Suprapubic skin (tissue), 4 donors: Measurements from ENCODE around the gene KANSL1. TPM values are rescaled to one million over a fixed set of nuclear protein-coding genes. Genes with fewer than 3 reads are reported as not detected.

Experiments used
- DNase-seq, 2 donors: peaks; one replicate each; pipeline ENCODE4 v3.0.0-alpha.2; 2019; ENCODE audit warnings: low spot score in 2 of 2
- H3K27ac ChIP-seq: fragments of 200-600 bp; sonication (generic); one replicate; pipeline ENCODE4 v1.5.1; 2019
- H3K27me3 ChIP-seq: fragments of 200-600 bp; sonication (generic); one replicate; pipeline ENCODE4 v1.5.1; 2019
- H3K36me3 ChIP-seq: fragments of 200-600 bp; sonication (generic); one replicate; pipeline ENCODE4 v1.5.1; 2019
- H3K4me1 ChIP-seq: fragments of 200-600 bp; sonication (generic); one replicate; pipeline ENCODE4 v1.5.1; 2019
- H3K4me3 ChIP-seq: fragments of 200-600 bp; sonication (generic); one replicate; pipeline ENCODE4 v1.5.1; 2019; ENCODE audit warnings: mild to moderate bottlenecking
- H3K9me3 ChIP-seq: fragments of 200-600 bp; sonication (generic); one replicate; pipeline ENCODE4 v1.5.1; 2019
- CTCF ChIP-seq, 2 donors: fragments of 200-600 bp in 1 of 2; fragments of 450-650 bp in 1 of 2; sonication (generic) in 1 of 2; IDR thresholded peaks; one replicate each; pipeline ENCODE4 v1.5.1; 2016 to 2019; ENCODE audit warnings: antibody characterized with exemption in 2 of 2, mild to moderate bottlenecking in 1 of 2, moderate library complexity in 1 of 2
- EP300 ChIP-seq: sonication (generic); formaldehyde crosslinking; IDR thresholded peaks from one replicate; pipeline ENCODE4 v1.6.1; 2017; ENCODE audit warnings: antibody characterized with exemption
- POLR2A ChIP-seq, 2 donors: fragments of 450-650 bp; IDR thresholded peaks; one replicate each; pipeline ENCODE4 v1.6.1; 2017; ENCODE audit warnings: antibody characterized with exemption in 2 of 2, mild to moderate bottlenecking in 2 of 2, moderate library complexity in 2 of 2
- POLR2AphosphoS5 ChIP-seq, 3 donors: sonication (generic); formaldehyde crosslinking; IDR thresholded peaks; one replicate each; pipeline ENCODE4 v1.6.1; 2017; ENCODE audit warnings: antibody characterized with exemption in 3 of 3
- WGBS: methylation state at CpG from one replicate; pipeline ENCODE4 v1.1.5; 2018; 5-methylcytosine and 5-hydroxymethylcytosine counted together
- total RNA-seq, 4 donors: library from RNA; depleted of rRNA; stranded (reverse); fragments of >200 nt; gene quantifications; one replicate each; pipeline ENCODE4 v1.1.0, GENCODE V29; 2016

The KANSL1 gene
- total RNA-seq, 4 donors from 2014 or later: 68.2 to 187 (median 79.0) TPM

- Histone ChIP-seq H3K9me3 (no peaks in the 10 kb centered on the region), H3K4me1 (peaks cover 11% of the 10 kb centered on the region), H3K27ac (no peak overlapping the region), H3K36me3 (no peaks in the 10 kb centered on the region), H3K4me3 (no peak overlapping the region), H3K27me3 (no peaks in the 10 kb centered on the region)
- TF ChIP-seq EP300 (no peak), CTCF (IDR thresholded peaks at IDR 0.05) (no peak), POLR2A (IDR thresholded peaks at IDR 0.05) (no peak), POLR2AphosphoS5 (IDR thresholded peaks at IDR 0.05) (no peak)
- WGBS: 60% methylated on average over 9 of the region's 9 CpGs
- no peak for DNase-seq
Measured at GRCh38 chr17:46013502-46014165, 179.6 kb downstream of the KANSL1 start.

- Histone ChIP-seq H3K36me3 (no peaks in the 10 kb centered on the region), H3K4me1 (peaks cover 11% of the 10 kb centered on the region), H3K27me3 (no peaks in the 10 kb centered on the region), H3K4me3 (no peak overlapping the region), H3K9me3 (no peaks in the 10 kb centered on the region), H3K27ac (no peak overlapping the region)
- TF ChIP-seq POLR2AphosphoS5 (IDR thresholded peaks at IDR 0.05): no peak
- TF ChIP-seq CTCF (IDR thresholded peaks at IDR 0.05): no peak
- no peak for TF ChIP-seq POLR2A (IDR thresholded peaks at IDR 0.05)
- TF ChIP-seq EP300: no peak
- 80% methylated on average over 2 of the region's 7 CpGs for WGBS
- no peak for DNase-seq
Measured at GRCh38 chr17:46013127-46013501, 180.1 kb downstream of the KANSL1 start.

GRCh38 chr17:46012506-46013079 is 180.6 kb downstream of the KANSL1 start:
- H3K27ac ChIP-seq: no peak overlapping the region
- no peaks in the 10 kb centered on the region for H3K9me3 ChIP-seq
- H3K4me3 ChIP-seq: no peak overlapping the region
- TF ChIP-seq POLR2A (IDR thresholded peaks at IDR 0.05): no peak
- TF ChIP-seq POLR2AphosphoS5 (IDR thresholded peaks at IDR 0.05): no peak
- TF ChIP-seq CTCF (IDR thresholded peaks at IDR 0.05): no peak
- no peak for TF ChIP-seq EP300
- no peaks in the 10 kb centered on the region for H3K27me3 ChIP-seq
- DNase-seq: no peak
- no peaks in the 10 kb centered on the region for H3K36me3 ChIP-seq
- H3K4me1 ChIP-seq: peaks cover 11% of the 10 kb centered on the region
- 87% methylated on average over 11 of the region's 11 CpGs for WGBS

GRCh38 chr17:46011711-46012505 is 181.3 kb downstream of the KANSL1 start:
- no peak for TF ChIP-seq POLR2AphosphoS5 (IDR thresholded peaks at IDR 0.05)
- TF ChIP-seq EP300: no peak
- no peak for TF ChIP-seq POLR2A (IDR thresholded peaks at IDR 0.05)
- no peak for TF ChIP-seq CTCF (IDR thresholded peaks at IDR 0.05)
- Histone ChIP-seq H3K4me1 (peaks cover 11% of the 10 kb centered on the region), H3K27me3 (no peaks in the 10 kb centered on the region), H3K27ac (no peak overlapping the region), H3K36me3 (no peaks in the 10 kb centered on the region), H3K4me3 (no peak overlapping the region), H3K9me3 (no peaks in the 10 kb centered on the region)
- no peak for DNase-seq
- 89% methylated on average over 9 of the region's 28 CpGs for WGBS

- Histone ChIP-seq H3K4me1 (peaks cover 11% of the 10 kb centered on the region), H3K9me3 (no peaks in the 10 kb centered on the region), H3K27me3 (no peaks in the 10 kb centered on the region), H3K36me3 (no peaks in the 10 kb centered on the region), H3K4me3 (no peak overlapping the region), H3K27ac (no peak overlapping the region)
- TF ChIP-seq POLR2AphosphoS5 (IDR thresholded peaks at IDR 0.05): no peak
- no peak for TF ChIP-seq EP300
- TF ChIP-seq POLR2A (IDR thresholded peaks at IDR 0.05): no peak
- TF ChIP-seq CTCF (IDR thresholded peaks at IDR 0.05): no peak
- DNase-seq: no peak
- WGBS: 75% methylated on average over 3 of the region's 16 CpGs
Measured at GRCh38 chr17:46010597-46011186, 182.5 kb downstream of the KANSL1 start.
